B cell (primary cell): ENCODE data around the gene ZP3.

Experiments
- EZH2 ChIP-seq: IDR thresholded peaks from 2 replicates; pipeline ENCODE4 v1.6.1; 2012; ENCODE audit warnings: borderline replicate concordance, low read depth, mild to moderate bottlenecking, moderate library complexity, low read length; ENCODE audit not compliant: insufficient read depth, poor library complexity, severe bottlenecking
- TF ChIP-seq, protein P1 (sequence below): fragments of 200-600 bp; IDR thresholded peaks from one replicate; pipeline ENCODE4 v1.8.0; 2022; ENCODE audit warnings: antibody characterized with exemption, mild to moderate bottlenecking

- TF ChIP-seq, protein P1, sequence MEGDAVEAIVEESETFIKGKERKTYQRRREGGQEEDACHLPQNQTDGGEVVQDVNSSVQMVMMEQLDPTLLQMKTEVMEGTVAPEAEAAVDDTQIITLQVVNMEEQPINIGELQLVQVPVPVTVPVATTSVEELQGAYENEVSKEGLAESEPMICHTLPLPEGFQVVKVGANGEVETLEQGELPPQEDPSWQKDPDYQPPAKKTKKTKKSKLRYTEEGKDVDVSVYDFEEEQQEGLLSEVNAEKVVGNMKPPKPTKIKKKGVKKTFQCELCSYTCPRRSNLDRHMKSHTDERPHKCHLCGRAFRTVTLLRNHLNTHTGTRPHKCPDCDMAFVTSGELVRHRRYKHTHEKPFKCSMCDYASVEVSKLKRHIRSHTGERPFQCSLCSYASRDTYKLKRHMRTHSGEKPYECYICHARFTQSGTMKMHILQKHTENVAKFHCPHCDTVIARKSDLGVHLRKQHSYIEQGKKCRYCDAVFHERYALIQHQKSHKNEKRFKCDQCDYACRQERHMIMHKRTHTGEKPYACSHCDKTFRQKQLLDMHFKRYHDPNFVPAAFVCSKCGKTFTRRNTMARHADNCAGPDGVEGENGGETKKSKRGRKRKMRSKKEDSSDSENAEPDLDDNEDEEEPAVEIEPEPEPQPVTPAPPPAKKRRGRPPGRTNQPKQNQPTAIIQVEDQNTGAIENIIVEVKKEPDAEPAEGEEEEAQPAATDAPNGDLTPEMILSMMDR = no peak
- TF ChIP-seq EZH2 = no peak
These were observed 3.5 kb downstream of the ZP3 start for GRCh38 chr7:76428149-76428823.
